Esophagus squamous epithelium (tissue), 5 donors: ENCODE measurements around the gene BMPR2. TPM values are rescaled to one million over a fixed set of nuclear protein-coding genes. Genes with fewer than 3 reads are reported as not detected.

ENCODE experiments used
- DNase-seq: peaks from one replicate; lab custom pipeline; 2025; lab: John Stamatoyannopoulos, UW
- H3K27ac ChIP-seq, 4 donors: fragments of 200-600 bp; sonication (generic); one replicate each; pipeline ENCODE4 v1.5.1; 2016 to 2019; ENCODE audit warnings: mild to moderate bottlenecking in 1 of 4
- H3K27me3 ChIP-seq, 4 donors: fragments of 200-600 bp; sonication (generic); 1 replicate in 3 of 4; 2 replicates in 1 of 4; pipeline versions ENCODE4 v1.5.1 to v1.6.0; 2017 to 2021; ENCODE audit warnings: antibody characterized with exemption in 1 of 4
- H3K36me3 ChIP-seq, 3 donors: fragments of 200-600 bp; sonication (generic); one replicate each; pipeline ENCODE4 v1.5.1; 2016 to 2019
- H3K4me1 ChIP-seq, 3 donors: fragments of 200-600 bp; sonication (generic); one replicate each; pipeline ENCODE4 v1.5.1; 2017 to 2019
- H3K4me3 ChIP-seq, 4 donors: fragments of 200-600 bp; sonication (generic); 1 replicate in 3 of 4; 2 replicates in 1 of 4; pipeline ENCODE4 v1.5.1; 2016 to 2019; ENCODE audit warnings: mild to moderate bottlenecking in 2 of 4, moderate library complexity in 1 of 4
- H3K9me3 ChIP-seq, 3 donors: fragments of 200-600 bp; sonication (generic); one replicate each; pipeline ENCODE4 v1.5.1; 2016 to 2019
- POLR2A ChIP-seq, 4 donors: fragments of 450-650 bp; IDR thresholded peaks; one replicate each; pipeline ENCODE4 v1.6.1; 2017; ENCODE audit warnings: antibody characterized with exemption in 4 of 4, mild to moderate bottlenecking in 4 of 4, moderate library complexity in 3 of 4
- WGBS, 2 donors: methylation state at CpG; one replicate each; pipeline ENCODE4 v1.1.5; 2018; 5-methylcytosine and 5-hydroxymethylcytosine counted together
- intact Hi-C: fragments of 100-400 bp; cut with DNase I; formaldehyde crosslinking; loops from one replicate; pipeline ENCODE4 v1.15.0; 2022
- total RNA-seq, 4 donors: library from RNA; depleted of rRNA; stranded (reverse); fragments of >200 nt; gene quantifications; one replicate each; pipeline ENCODE4 v1.1.0, GENCODE V29; 2016
- TF ChIP-seq, protein P1 (sequence below), 6 experiments: fragments of 450-650 bp in 4 of 6; fragments of 200-600 bp in 2 of 6; sonication (generic) in 2 of 6; IDR thresholded peaks; one replicate each; pipeline ENCODE4 v1.5.1; 2016 to 2019; ENCODE audit warnings: antibody characterized with exemption in 6 of 6, mild to moderate bottlenecking in 4 of 6, moderate library complexity in 4 of 6
- donor health status: DM: yes; HTN: yes; CAD: no.

BMPR2 gene
- total RNA-seq, 4 donors from 2014 or later = 17.9 to 37.0 (median 22.3) TPM

DNA sequence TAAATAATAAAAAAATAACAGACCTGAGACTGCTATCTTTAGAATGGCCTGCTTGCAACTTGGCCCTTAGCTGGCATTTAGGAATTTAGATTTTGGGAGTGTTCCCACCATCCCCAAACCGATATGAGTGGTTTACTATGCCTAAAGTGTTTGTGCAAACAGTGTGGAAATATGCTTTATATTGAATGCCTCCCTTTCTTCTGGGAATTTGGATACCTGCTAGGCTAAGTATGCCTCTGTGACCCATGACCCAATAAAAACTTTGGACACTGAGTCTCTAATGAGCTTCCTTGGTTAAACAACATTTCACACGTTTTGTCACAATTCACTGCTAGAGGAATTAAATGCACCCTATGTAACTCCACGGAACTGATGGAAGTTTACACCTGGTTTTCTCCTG lies 73.2 kb downstream of the BMPR2 start:
- H3K27ac ChIP-seq = no peak overlapping the region
- DNase-seq = no peak
- H3K9me3 ChIP-seq = no peaks in the 10 kb centered on the region
- H3K27me3 ChIP-seq = no peaks in the 10 kb centered on the region
- no peak for TF ChIP-seq POLR2A (IDR thresholded peaks at IDR 0.05)
- TF ChIP-seq, protein P1, sequence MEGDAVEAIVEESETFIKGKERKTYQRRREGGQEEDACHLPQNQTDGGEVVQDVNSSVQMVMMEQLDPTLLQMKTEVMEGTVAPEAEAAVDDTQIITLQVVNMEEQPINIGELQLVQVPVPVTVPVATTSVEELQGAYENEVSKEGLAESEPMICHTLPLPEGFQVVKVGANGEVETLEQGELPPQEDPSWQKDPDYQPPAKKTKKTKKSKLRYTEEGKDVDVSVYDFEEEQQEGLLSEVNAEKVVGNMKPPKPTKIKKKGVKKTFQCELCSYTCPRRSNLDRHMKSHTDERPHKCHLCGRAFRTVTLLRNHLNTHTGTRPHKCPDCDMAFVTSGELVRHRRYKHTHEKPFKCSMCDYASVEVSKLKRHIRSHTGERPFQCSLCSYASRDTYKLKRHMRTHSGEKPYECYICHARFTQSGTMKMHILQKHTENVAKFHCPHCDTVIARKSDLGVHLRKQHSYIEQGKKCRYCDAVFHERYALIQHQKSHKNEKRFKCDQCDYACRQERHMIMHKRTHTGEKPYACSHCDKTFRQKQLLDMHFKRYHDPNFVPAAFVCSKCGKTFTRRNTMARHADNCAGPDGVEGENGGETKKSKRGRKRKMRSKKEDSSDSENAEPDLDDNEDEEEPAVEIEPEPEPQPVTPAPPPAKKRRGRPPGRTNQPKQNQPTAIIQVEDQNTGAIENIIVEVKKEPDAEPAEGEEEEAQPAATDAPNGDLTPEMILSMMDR (IDR thresholded peaks at IDR 0.05) = no peak
- H3K4me3 ChIP-seq = no peak overlapping the region
- H3K36me3 ChIP-seq = no peaks in the 10 kb centered on the region
- no peaks in the 10 kb centered on the region for H3K4me1 ChIP-seq
- intact Hi-C loops = no loop called here
- 65 to 87% methylated on average over 3 of the region's 3 CpGs for whole genome bisulfite sequencing, 2 donors

DNA sequence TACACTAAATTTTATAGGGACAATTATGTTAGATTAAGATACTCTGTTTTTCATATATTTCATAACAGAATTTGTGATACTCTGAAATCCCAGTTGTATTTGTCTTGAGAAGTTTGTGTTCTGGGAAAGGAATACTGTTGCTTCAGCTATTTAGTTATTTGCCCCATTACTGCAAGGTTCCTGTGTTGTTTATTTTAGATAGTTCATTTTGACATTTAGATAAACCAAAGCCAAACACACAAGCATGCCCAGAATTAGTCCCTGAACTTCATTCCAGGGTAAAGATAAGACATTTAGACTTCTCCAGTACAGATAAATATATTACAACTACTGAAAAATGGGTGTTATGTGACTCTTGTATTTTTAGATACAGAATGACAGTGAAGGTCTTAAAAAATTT lies 74.7 kb downstream of the BMPR2 start:
- H3K27me3 ChIP-seq = no peaks in the 10 kb centered on the region
- H3K4me3 ChIP-seq = no peak overlapping the region
- no peak for DNase-seq
- H3K9me3 ChIP-seq = no peaks in the 10 kb centered on the region
- TF ChIP-seq, protein P1 (IDR thresholded peaks at IDR 0.05) = no peak
- TF ChIP-seq POLR2A (IDR thresholded peaks at IDR 0.05) = no peak
- intact Hi-C loops = no loop called here
- peak overlapping the region in 1 of 4 donors; percentile 6 for H3K27ac ChIP-seq
- no peaks in the 10 kb centered on the region for H3K4me1 ChIP-seq
- no peaks in the 10 kb centered on the region for H3K36me3 ChIP-seq

DNA sequence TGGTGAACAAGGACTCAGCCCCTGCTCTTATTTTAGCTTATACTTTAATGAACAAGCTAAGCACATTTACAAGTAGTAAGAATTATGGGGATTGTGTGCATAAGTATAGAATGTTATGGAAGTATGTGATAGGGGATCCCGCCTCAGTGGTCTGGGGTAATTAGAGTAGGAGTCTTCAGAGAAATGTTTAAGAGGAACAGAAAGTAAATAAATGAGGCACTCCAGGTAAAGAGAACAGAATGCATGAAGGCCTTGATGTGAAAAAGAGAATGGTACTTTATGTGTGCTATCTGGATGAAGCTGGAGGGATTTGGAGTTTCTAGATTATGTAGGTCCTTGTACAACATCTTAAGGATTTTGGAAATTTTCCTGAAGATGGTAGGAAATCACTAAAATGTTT lies 76.6 kb downstream of the BMPR2 start:
- intact Hi-C loops = no loop called here
- WGBS, 2 donors = 96 to 100% methylated on average over 1 of the region's 1 CpG
- H3K9me3 ChIP-seq = no peaks in the 10 kb centered on the region

DNA sequence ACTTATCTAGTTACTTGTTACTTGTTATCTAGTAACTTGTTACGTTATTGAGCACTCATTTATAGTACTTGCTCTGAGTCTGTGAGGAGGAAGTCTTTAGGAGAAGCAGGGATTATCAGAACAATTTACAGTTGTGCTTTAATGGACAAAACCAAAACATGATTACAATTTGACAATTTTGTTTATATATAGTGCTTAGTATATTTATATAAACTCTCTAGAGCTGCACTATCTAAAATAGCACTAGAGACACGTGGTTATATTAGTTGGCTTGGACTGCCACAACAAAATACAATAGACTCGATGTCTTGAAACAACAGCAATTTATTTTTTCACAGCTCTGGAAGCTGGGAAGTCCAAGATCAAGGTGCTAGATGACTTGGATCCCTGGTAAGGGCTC lies 78.4 kb downstream of the BMPR2 start:
- no peaks in the 10 kb centered on the region for H3K9me3 ChIP-seq
- H3K27me3 ChIP-seq = no peaks in the 10 kb centered on the region
- no peak overlapping the region for H3K27ac ChIP-seq
- no peak for DNase-seq
- WGBS, 2 donors = 57 to 74% methylated on average over 3 of the region's 3 CpGs
- no peaks in the 10 kb centered on the region for H3K4me1 ChIP-seq
- H3K4me3 ChIP-seq = no peak overlapping the region
- TF ChIP-seq POLR2A (IDR thresholded peaks at IDR 0.05) = no peak
- TF ChIP-seq, protein P1 (IDR thresholded peaks at IDR 0.05) = no peak
- intact Hi-C loops = no loop called here
- H3K36me3 ChIP-seq = peaks cover 0 to 7% (median 0%) of the 10 kb centered on the region in 3 donors

More for the DNA sequence above, 76.6 kb downstream of the BMPR2 start:
- Histone ChIP-seq H3K36me3 (peaks cover 0 to 7% (median 0%) of the 10 kb centered on the region in 3 donors), H3K4me3 (no peak overlapping the region), H3K4me1 (no peaks in the 10 kb centered on the region), H3K27ac (no peak overlapping the region), H3K27me3 (no peaks in the 10 kb centered on the region)
- TF ChIP-seq, protein P1 (IDR thresholded peaks at IDR 0.05) = no peak
- TF ChIP-seq POLR2A (IDR thresholded peaks at IDR 0.05) = no peak
- no peak for DNase-seq

DNA sequence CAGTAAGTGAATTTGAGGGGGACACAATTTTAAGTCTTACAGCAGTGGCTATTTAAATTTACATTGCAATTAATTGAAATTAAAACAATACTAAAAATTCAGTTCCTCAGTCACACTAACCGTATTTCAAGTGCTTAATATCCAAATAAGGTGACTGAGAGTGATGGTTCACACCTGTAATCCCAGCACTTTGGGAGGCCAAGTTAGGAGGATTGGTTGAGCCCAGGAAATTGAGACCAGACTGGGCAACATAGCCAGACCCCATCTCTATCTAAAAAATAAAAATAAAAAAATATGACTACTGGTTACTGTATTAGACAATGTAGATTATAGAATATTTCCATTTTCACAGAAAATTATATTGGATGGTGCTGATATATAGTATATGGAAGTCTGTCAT lies 79.0 kb downstream of the BMPR2 start:
- 95 to 100% methylated on average over 1 of the region's 1 CpG for WGBS, 2 donors
- H3K36me3 ChIP-seq = peaks cover 0 to 7% (median 0%) of the 10 kb centered on the region in 3 donors
- H3K27me3 ChIP-seq = no peaks in the 10 kb centered on the region
- intact Hi-C loops = no loop called here
- DNase-seq = no peak
- no peaks in the 10 kb centered on the region for H3K4me1 ChIP-seq
- H3K4me3 ChIP-seq = no peak overlapping the region
- H3K27ac ChIP-seq = no peak overlapping the region
- TF ChIP-seq, protein P1 (IDR thresholded peaks at IDR 0.05) = no peak
- TF ChIP-seq POLR2A (IDR thresholded peaks at IDR 0.05) = no peak
- no peaks in the 10 kb centered on the region for H3K9me3 ChIP-seq
